Measurements from ENCODE around the gene ARV1. TPM values are rescaled to one million over a fixed set of nuclear protein-coding genes. Genes with fewer than 3 reads are reported as not detected.

The ARV1 gene
- total and polyA plus RNA-seq, 2 of the 13 experiments (the other 11 are each of a cell fraction or from before 2014, with no cell fraction given), result 13.0 to 15.2 TPM

DNA sequence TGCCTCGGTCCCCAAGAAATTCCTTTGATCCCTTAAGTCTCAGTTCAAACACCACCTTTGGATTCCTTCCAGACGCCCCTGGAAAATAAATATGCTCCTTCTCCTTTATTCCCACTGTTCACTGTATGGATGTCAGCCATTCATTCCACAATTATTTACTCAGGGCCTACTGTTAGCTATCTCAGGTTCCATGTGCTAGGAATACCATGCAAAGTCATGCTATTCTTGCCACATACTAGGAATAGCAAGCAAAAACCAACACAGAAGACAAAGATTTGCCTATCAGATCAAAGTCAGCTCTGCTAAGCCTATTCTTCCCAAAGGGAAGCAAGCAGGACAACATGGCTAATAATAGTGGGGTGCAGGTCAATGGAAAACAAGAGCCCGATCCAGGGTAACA, 30.0 kb upstream of the ARV1 start (continued):
- TF ChIP-seq ISL2 (CRISPR knock-in tag; IDR thresholded peaks at IDR 0.05) (peak; percentile 31; the same call in 1 of the 2 replicates), ZNF224 (CRISPR knock-in tag; IDR thresholded peaks at IDR 0.05) (no peak), SOX13 (IDR thresholded peaks at IDR 0.05) (no peak), SOX13 (CRISPR knock-in tag; conservative IDR thresholded peaks at IDR 0.05 in 1 of 2, IDR thresholded peaks at IDR 0.05 in 1 of 2) (peak in 1 of 2 experiments; percentile 70; a peak in 2 of 4 replicates), NFIB (CRISPR knock-in tag; IDR thresholded peaks at IDR 0.05; ENCODE audit: borderline replicate concordance) (no peak), ZNF850 (CRISPR knock-in tag; conservative IDR thresholded peaks at IDR 0.05) (no peak), MAX (IDR thresholded peaks at IDR 0.05) (peak; percentile 43; the same call in 1 of the 2 replicates), ZNF780A (CRISPR knock-in tag; IDR thresholded peaks at IDR 0.05) (no peak), CEBPG (CRISPR knock-in tag; IDR thresholded peaks at IDR 0.05) (peak; percentile 58), SP1 (IDR thresholded peaks at IDR 0.05) (no peak), SP1 (CRISPR knock-in tag; IDR thresholded peaks at IDR 0.05) (no peak), FOSL2 (CRISPR knock-in tag; IDR thresholded peaks at IDR 0.05) (no peak), NFIC (IDR thresholded peaks at IDR 0.05; ENCODE audit: low read length) (0 out of 2 replicates have a peak, but pooled peaks have one; percentile 33), ESRRA (CRISPR knock-in tag; IDR thresholded peaks at IDR 0.05; ENCODE audit: low read depth) (no peak), ZSCAN22 (CRISPR knock-in tag; IDR thresholded peaks at IDR 0.05) (no peak), ZNF3 (CRISPR knock-in tag; IDR thresholded peaks at IDR 0.05) (peak; percentile 32; the same call in 1 of the 2 replicates), SUZ12 (IDR thresholded peaks at IDR 0.05; ENCODE audit: low read depth, low read length) (no peak), HOXA5 (CRISPR knock-in tag; IDR thresholded peaks at IDR 0.05) (no peak), ZNF629 (CRISPR knock-in tag; conservative IDR thresholded peaks at IDR 0.05) (no peak)
- TF ChIP-seq, protein P1, sequence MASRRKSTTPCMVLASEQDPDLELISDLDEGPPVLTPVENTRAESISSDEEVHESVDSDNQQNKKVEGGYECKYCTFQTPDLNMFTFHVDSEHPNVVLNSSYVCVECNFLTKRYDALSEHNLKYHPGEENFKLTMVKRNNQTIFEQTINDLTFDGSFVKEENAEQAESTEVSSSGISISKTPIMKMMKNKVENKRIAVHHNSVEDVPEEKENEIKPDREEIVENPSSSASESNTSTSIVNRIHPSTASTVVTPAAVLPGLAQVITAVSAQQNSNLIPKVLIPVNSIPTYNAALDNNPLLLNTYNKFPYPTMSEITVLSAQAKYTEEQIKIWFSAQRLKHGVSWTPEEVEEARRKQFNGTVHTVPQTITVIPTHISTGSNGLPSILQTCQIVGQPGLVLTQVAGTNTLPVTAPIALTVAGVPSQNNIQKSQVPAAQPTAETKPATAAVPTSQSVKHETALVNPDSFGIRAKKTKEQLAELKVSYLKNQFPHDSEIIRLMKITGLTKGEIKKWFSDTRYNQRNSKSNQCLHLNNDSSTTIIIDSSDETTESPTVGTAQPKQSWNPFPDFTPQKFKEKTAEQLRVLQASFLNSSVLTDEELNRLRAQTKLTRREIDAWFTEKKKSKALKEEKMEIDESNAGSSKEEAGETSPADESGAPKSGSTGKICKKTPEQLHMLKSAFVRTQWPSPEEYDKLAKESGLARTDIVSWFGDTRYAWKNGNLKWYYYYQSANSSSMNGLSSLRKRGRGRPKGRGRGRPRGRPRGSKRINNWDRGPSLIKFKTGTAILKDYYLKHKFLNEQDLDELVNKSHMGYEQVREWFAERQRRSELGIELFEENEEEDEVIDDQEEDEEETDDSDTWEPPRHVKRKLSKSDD (CRISPR knock-in tag; IDR thresholded peaks at IDR 0.05; ENCODE audit: low read depth), result no peak
- TF ChIP-seq, protein P2, sequence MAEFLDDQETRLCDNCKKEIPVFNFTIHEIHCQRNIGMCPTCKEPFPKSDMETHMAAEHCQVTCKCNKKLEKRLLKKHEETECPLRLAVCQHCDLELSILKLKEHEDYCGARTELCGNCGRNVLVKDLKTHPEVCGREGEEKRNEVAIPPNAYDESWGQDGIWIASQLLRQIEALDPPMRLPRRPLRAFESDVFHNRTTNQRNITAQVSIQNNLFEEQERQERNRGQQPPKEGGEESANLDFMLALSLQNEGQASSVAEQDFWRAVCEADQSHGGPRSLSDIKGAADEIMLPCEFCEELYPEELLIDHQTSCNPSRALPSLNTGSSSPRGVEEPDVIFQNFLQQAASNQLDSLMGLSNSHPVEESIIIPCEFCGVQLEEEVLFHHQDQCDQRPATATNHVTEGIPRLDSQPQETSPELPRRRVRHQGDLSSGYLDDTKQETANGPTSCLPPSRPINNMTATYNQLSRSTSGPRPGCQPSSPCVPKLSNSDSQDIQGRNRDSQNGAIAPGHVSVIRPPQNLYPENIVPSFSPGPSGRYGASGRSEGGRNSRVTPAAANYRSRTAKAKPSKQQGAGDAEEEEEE (CRISPR knock-in tag; IDR thresholded peaks at IDR 0.05; ENCODE audit: borderline replicate concordance), result no peak
- TF ChIP-seq, protein P3, sequence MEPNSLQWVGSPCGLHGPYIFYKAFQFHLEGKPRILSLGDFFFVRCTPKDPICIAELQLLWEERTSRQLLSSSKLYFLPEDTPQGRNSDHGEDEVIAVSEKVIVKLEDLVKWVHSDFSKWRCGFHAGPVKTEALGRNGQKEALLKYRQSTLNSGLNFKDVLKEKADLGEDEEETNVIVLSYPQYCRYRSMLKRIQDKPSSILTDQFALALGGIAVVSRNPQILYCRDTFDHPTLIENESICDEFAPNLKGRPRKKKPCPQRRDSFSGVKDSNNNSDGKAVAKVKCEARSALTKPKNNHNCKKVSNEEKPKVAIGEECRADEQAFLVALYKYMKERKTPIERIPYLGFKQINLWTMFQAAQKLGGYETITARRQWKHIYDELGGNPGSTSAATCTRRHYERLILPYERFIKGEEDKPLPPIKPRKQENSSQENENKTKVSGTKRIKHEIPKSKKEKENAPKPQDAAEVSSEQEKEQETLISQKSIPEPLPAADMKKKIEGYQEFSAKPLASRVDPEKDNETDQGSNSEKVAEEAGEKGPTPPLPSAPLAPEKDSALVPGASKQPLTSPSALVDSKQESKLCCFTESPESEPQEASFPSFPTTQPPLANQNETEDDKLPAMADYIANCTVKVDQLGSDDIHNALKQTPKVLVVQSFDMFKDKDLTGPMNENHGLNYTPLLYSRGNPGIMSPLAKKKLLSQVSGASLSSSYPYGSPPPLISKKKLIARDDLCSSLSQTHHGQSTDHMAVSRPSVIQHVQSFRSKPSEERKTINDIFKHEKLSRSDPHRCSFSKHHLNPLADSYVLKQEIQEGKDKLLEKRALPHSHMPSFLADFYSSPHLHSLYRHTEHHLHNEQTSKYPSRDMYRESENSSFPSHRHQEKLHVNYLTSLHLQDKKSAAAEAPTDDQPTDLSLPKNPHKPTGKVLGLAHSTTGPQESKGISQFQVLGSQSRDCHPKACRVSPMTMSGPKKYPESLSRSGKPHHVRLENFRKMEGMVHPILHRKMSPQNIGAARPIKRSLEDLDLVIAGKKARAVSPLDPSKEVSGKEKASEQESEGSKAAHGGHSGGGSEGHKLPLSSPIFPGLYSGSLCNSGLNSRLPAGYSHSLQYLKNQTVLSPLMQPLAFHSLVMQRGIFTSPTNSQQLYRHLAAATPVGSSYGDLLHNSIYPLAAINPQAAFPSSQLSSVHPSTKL (CRISPR knock-in tag; IDR thresholded peaks at IDR 0.05), result peak; percentile 31; the same call in 1 of the 2 replicates
- TF ChIP-seq, protein P4, sequence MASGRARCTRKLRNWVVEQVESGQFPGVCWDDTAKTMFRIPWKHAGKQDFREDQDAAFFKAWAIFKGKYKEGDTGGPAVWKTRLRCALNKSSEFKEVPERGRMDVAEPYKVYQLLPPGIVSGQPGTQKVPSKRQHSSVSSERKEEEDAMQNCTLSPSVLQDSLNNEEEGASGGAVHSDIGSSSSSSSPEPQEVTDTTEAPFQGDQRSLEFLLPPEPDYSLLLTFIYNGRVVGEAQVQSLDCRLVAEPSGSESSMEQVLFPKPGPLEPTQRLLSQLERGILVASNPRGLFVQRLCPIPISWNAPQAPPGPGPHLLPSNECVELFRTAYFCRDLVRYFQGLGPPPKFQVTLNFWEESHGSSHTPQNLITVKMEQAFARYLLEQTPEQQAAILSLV (CRISPR knock-in tag; IDR thresholded peaks at IDR 0.05; ENCODE audit: borderline replicate concordance), result no peak

Data from HepG2 (cell line).